Natural killer cell (primary cell): Measurements from ENCODE around the gene MISP3. TPM values are rescaled to one million over a fixed set of nuclear protein-coding genes. Genes with fewer than 3 reads are reported as not detected.

ENCODE experiments used
- ATAC-seq, 3 donors: fragments of 150-1000 bp in 2 of 3; fragments of 200-7000 bp in 1 of 3; cut with Tn5 transposase; 1 replicate in 1 of 3; 2 replicates in 2 of 3; pipeline ENCODE4 v1.10.0; 2021; ENCODE audit warnings: mild to moderate bottlenecking in 2 of 3, moderate library complexity in 2 of 3
- DNase-seq, 2 donors: peaks; one replicate each; pipeline versions ENCODE4 v3.0.0 to v3.0.0-alpha.2; 2013 to 2021; ENCODE audit warnings: mixed read lengths in 1 of 2
- H3K27ac ChIP-seq: one replicate; pipeline ENCODE4 v1.5.1; 2013; ENCODE audit warnings: mild to moderate bottlenecking, low read length
- H3K27me3 ChIP-seq: one replicate; pipeline ENCODE4 v1.6.1; 2013; ENCODE audit warnings: low read length; ENCODE audit not compliant: control insufficient read depth, insufficient read depth
- H3K36me3 ChIP-seq: one replicate; pipeline ENCODE4 v1.6.1; 2013; ENCODE audit warnings: low read length; ENCODE audit not compliant: control insufficient read depth, insufficient read depth
- H3K4me1 ChIP-seq: one replicate; pipeline ENCODE4 v1.6.1; 2013; ENCODE audit warnings: low read length; ENCODE audit not compliant: control insufficient read depth, insufficient read depth
- H3K4me3 ChIP-seq: one replicate; pipeline ENCODE4 v1.5.1; 2013; ENCODE audit warnings: low read length
- H3K9me3 ChIP-seq: one replicate; pipeline ENCODE4 v1.6.1; 2013; ENCODE audit warnings: low read length; ENCODE audit not compliant: control insufficient read depth, insufficient read depth
- H3K27ac Mint-ChIP-seq, 2 donors: one replicate each; pipeline ENCODE4 v1.8.0; 2022; ENCODE audit warnings: mild to moderate bottlenecking in 2 of 2, mixed read lengths in 2 of 2, moderate library complexity in 1 of 2
- H3K27me3 Mint-ChIP-seq, 2 donors: one replicate each; pipeline ENCODE4 v1.8.0; 2022; ENCODE audit warnings: low read depth in 2 of 2, mixed read lengths in 2 of 2
- H3K36me3 Mint-ChIP-seq: one replicate; pipeline ENCODE4 v1.8.0; 2022; ENCODE audit warnings: mixed read lengths
- H3K4me1 Mint-ChIP-seq, 2 donors: one replicate each; pipeline ENCODE4 v1.8.0; 2022; ENCODE audit warnings: mixed read lengths in 2 of 2
- H3K4me3 Mint-ChIP-seq: one replicate; pipeline ENCODE4 v1.8.0; 2022; ENCODE audit warnings: mild to moderate bottlenecking, moderate library complexity, mixed read lengths
- H3K9me3 Mint-ChIP-seq, 2 donors: one replicate each; pipeline ENCODE4 v1.8.0; 2022; ENCODE audit warnings: mixed read lengths in 2 of 2
- WGBS: methylation state at CpG from one replicate; pipeline ENCODE4 v1.1.7; 2013; ENCODE audit warnings: missing lambda C conversion rate; ENCODE audit not compliant: insufficient coverage; 5-methylcytosine and 5-hydroxymethylcytosine counted together
- intact Hi-C: fragments of 100-400 bp; cut with micrococcal nuclease; formaldehyde crosslinking; loops from one replicate; pipeline ENCODE4 v1.14.2; 2022
- total RNA-seq, 4 donors: library from RNA; stranded (reverse); fragments of 120-200 nt in 1 of 4; gene quantifications; one replicate each; pipeline versions ENCODE4 v1.2.3 to v1.2.4, GENCODE V29; 2013 to 2022
- TF ChIP-seq, protein P1 (sequence below): fragments of 200-600 bp; IDR thresholded peaks from one replicate; pipeline ENCODE4 v1.8.0; 2022; ENCODE audit warnings: antibody characterized with exemption

Gene MISP3
- total RNA-seq, 3 donors from 2014 or later (not counting 1 experiment from before 2014, with no cell fraction given): 2.4 to 4.1 (median 2.4) TPM

DNA sequence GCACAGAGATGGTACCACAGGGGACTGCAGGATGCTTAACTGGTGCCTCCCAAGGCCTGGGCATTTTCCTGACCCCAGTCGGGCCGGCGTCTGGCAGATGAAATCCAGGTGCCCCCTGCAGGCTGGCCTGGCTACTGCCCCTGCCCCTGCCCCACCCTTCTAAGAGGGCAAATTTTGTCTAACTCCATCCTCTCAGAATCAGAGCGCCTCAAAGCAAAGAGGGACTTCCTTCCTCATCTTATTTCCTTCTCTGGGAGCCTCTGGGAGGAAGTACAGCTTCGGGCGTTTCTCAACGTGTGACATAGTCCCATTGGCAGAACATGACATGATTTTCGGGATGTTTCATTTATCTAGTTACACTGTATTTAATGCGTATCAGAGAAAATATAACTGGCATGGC, 42.3 kb downstream of the MISP3 start:
- Histone ChIP-seq H3K27me3 (no peaks in the 10 kb centered on the region), H3K9me3 (no peaks in the 10 kb centered on the region), H3K4me3 (no peak overlapping the region), H3K4me1 (peaks cover 54% of the 10 kb centered on the region), H3K36me3 (no peaks in the 10 kb centered on the region), H3K27ac (no peak overlapping the region)
- ATAC-seq: no peak
- no peaks in the 10 kb centered on the region for H3K36me3 Mint-ChIP-seq
- TF ChIP-seq, protein P1, sequence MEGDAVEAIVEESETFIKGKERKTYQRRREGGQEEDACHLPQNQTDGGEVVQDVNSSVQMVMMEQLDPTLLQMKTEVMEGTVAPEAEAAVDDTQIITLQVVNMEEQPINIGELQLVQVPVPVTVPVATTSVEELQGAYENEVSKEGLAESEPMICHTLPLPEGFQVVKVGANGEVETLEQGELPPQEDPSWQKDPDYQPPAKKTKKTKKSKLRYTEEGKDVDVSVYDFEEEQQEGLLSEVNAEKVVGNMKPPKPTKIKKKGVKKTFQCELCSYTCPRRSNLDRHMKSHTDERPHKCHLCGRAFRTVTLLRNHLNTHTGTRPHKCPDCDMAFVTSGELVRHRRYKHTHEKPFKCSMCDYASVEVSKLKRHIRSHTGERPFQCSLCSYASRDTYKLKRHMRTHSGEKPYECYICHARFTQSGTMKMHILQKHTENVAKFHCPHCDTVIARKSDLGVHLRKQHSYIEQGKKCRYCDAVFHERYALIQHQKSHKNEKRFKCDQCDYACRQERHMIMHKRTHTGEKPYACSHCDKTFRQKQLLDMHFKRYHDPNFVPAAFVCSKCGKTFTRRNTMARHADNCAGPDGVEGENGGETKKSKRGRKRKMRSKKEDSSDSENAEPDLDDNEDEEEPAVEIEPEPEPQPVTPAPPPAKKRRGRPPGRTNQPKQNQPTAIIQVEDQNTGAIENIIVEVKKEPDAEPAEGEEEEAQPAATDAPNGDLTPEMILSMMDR: peak; percentile 37
- peak; percentile 38 to 67 for DNase-seq
- peak overlapping the region; percentile 28 for H3K4me3 Mint-ChIP-seq
- H3K27me3 Mint-ChIP-seq: no peaks in the 10 kb centered on the region
- peaks cover 27 to 44% of the 10 kb centered on the region in 2 donors for H3K4me1 Mint-ChIP-seq
- H3K27ac Mint-ChIP-seq: no peak overlapping the region
- WGBS: 23% methylated on average over 9 of the region's 9 CpGs
- intact Hi-C loops: loop anchor here (1.0 to 5.0 kb wide), 2 partner anchors 33 to 235 kb away; no protein-coding TSS in a partner anchor
- no peaks in the 10 kb centered on the region for H3K9me3 Mint-ChIP-seq

DNA sequence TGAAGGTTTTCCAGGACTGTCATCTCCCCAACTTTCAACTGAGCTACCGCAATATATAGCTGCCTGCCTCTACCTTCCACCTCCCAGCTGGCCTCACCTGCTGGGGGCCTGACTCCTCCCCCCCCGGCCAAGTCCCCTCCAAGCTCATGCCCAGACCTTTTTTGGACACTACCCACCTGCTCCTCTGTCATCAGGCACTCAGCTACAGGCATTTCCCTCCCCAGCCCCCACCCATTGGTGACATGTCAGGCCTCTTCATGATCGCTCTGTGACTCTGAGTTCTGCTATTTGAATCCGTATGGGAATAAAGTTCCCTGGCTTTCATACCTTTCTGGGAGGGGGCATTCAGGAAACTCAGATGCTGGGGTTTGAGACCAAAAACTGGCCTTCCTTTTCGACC, 43.2 kb downstream of the MISP3 start:
- no peaks in the 10 kb centered on the region for H3K9me3 Mint-ChIP-seq
- no peaks in the 10 kb centered on the region for H3K27me3 Mint-ChIP-seq
- H3K36me3 Mint-ChIP-seq: no peaks in the 10 kb centered on the region
- no peaks in the 10 kb centered on the region for H3K27me3 ChIP-seq
- H3K27ac ChIP-seq: no peak overlapping the region
- 96% methylated on average over 5 of the region's 5 CpGs for WGBS
- DNase-seq (no peak), ATAC-seq (no peak)
- H3K4me3 Mint-ChIP-seq: peak overlapping the region; percentile 87
- H3K4me3 ChIP-seq: no peak overlapping the region
- peak overlapping the region; percentile 45 to 94 for H3K27ac Mint-ChIP-seq
- no peaks in the 10 kb centered on the region for H3K36me3 ChIP-seq
- intact Hi-C loops: loop anchor here (1.0 to 5.0 kb wide), 2 partner anchors 33 to 235 kb away; no protein-coding TSS in a partner anchor
- H3K9me3 ChIP-seq: no peaks in the 10 kb centered on the region
- H3K4me1 Mint-ChIP-seq: peaks cover 27 to 40% of the 10 kb centered on the region in 2 donors
- TF ChIP-seq, protein P1: no peak
- H3K4me1 ChIP-seq: peaks cover 54% of the 10 kb centered on the region

DNA sequence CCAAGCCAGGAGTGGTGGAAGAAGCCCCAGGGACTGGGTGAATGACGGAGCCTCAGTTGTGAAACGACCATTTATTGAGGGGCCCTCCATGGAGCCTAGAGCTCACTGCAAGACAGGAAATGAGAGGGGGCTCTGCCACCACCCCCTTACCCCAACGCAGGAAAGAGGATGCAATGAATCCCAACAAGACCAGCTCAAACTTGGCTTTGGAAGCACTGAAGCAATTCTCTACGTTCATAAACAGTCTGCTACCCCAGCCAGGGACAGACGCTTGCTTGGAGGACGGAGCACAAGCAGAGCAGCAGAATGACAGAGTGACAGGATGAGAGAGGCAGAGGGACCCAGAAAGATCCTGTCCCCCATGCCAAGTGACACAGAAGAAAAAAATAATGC, 43.9 kb downstream of the MISP3 start:
- Histone ChIP-seq H3K4me1 (peaks cover 54% of the 10 kb centered on the region), H3K27me3 (no peaks in the 10 kb centered on the region), H3K36me3 (no peaks in the 10 kb centered on the region), H3K9me3 (no peaks in the 10 kb centered on the region), H3K27ac (no peak overlapping the region), H3K4me3 (peak overlapping the region; percentile 65)
- 44% methylated on average over 6 of the region's 6 CpGs for WGBS
- peak in 1 of 2 donors; percentile 37 for DNase-seq
- H3K36me3 Mint-ChIP-seq: no peaks in the 10 kb centered on the region
- H3K27ac Mint-ChIP-seq: peak overlapping the region; percentile 45 to 94
- H3K27me3 Mint-ChIP-seq: no peaks in the 10 kb centered on the region
- no peaks in the 10 kb centered on the region for H3K9me3 Mint-ChIP-seq
- TF ChIP-seq, protein P1: no peak
- H3K4me1 Mint-ChIP-seq: peaks cover 27 to 36% of the 10 kb centered on the region in 2 donors
- intact Hi-C loops: loop anchor here (5.0 kb wide), 1 partner anchor 34 kb away; no protein-coding TSS in a partner anchor
- ATAC-seq: no peak
- H3K4me3 Mint-ChIP-seq: peak overlapping the region; percentile 87
